HK-2 (cell line): ENCODE results near the gene AGAP2.
"Not testable (repeated sequence)": the region's sequence is repeated elsewhere in the genome, so short reads cannot be mapped to it uniquely, and the experiment has no call there.

Experiments
- DNase-seq: peaks from one replicate; pipeline ENCODE4 v3.0.0-alpha.2; 2018; ENCODE audit not compliant: unreplicated experiment

Gene AGAP2

GRCh38 chr12:57738661-57739237, at the start of gene AGAP2:
TSS of gene AGAP2 (minus strand) at chr12:57738742. CDS start at chr12:57738246, 496 bp downstream.
- no peak for DNase-seq

GRCh38 chr12:57783861-57784260, 45.3 kb upstream of the AGAP2 start:
- DNase-seq = no peak

GRCh38 chr12:57783466-57783801, 44.9 kb upstream of the AGAP2 start:
- DNase-seq = no peak

GRCh38 chr12:57782608-57783465, 44.3 kb upstream of the AGAP2 start, which contains the start of gene TSFM:
TSS of gene TSFM (plus strand) at chr12:57782787. CDS start at chr12:57782802, 15 bp downstream.
- peak; percentile 95 for DNase-seq

- no peak for DNase-seq
These were observed 43.7 kb upstream of the AGAP2 start for GRCh38 chr12:57782243-57782607.

GRCh38 chr12:57781801-57782200, 43.3 kb upstream of the AGAP2 start:
- no peak for DNase-seq

- DNase-seq = no peak
These were observed 42.7 kb upstream of the AGAP2 start for GRCh38 chr12:57781244-57781643.

- DNase-seq = no peak
These were observed 41.8 kb upstream of the AGAP2 start for GRCh38 chr12:57780284-57780897.

GRCh38 chr12:57779736-57780135, 41.2 kb upstream of the AGAP2 start:
- no peak for DNase-seq

GRCh38 chr12:57777911-57778310, 39.4 kb upstream of the AGAP2 start:
- DNase-seq = no peak

GRCh38 chr12:57777367-57777766, 38.8 kb upstream of the AGAP2 start:
- DNase-seq = no peak

- no peak for DNase-seq
These were observed 37.7 kb upstream of the AGAP2 start for GRCh38 chr12:57776247-57776587.

- no peak for DNase-seq
These were observed 37.2 kb upstream of the AGAP2 start for GRCh38 chr12:57775563-57776246.

GRCh38 chr12:57775044-57775443, 36.5 kb upstream of the AGAP2 start:
- no peak for DNase-seq

- DNase-seq = not testable (repeated sequence)
These were observed 36.1 kb upstream of the AGAP2 start for GRCh38 chr12:57774634-57775033.

GRCh38 chr12:57772429-57773322, 34.1 kb upstream of the AGAP2 start, which contains the start of gene EEF1AKMT3:
TSS of gene EEF1AKMT3 (plus strand) at chr12:57772614. CDS start at chr12:57772725, 111 bp downstream.
- DNase-seq = peak; percentile 78

GRCh38 chr12:57771873-57772428, 33.4 kb upstream of the AGAP2 start, which contains the start of gene METTL1:
TSS of gene METTL1 (minus strand) at chr12:57772105. CDS start at chr12:57772083, 22 bp downstream.
- DNase-seq = peak; percentile 96

GRCh38 chr12:57771236-57771872, 32.8 kb upstream of the AGAP2 start:
- peak; percentile 89 for DNase-seq

- DNase-seq = no peak
These were observed 32.2 kb upstream of the AGAP2 start for GRCh38 chr12:57770734-57771133.

GRCh38 chr12:57769594-57769993, 31.1 kb upstream of the AGAP2 start:
- no peak for DNase-seq
